ENCODE measurements around the gene SLC47A1.
"Not testable (repeated sequence)": the region's sequence is repeated elsewhere in the genome, so short reads cannot be mapped to it uniquely, and the experiment has no call there.

- TF ChIP-seq POLR2A (IDR thresholded peaks at IDR 0.05; ENCODE audit: low read length); GATA1 (IDR thresholded peaks at IDR 0.05; ENCODE audit: low read depth, low read length): not testable (repeated sequence)
These were observed 14.0 kb upstream of the SLC47A1 start for GRCh38 chr17:19519388-19520291.
